ENCODE measurements around the gene BCL11A.
"Not testable (repeated sequence)": the region's sequence is repeated elsewhere in the genome, so short reads cannot be mapped to it uniquely, and the experiment has no call there.

The BCL11A gene

GRCh38 chr2:60422826-60423483, 130.5 kb downstream of the BCL11A start:
- no peak for DNase-seq

- not testable (repeated sequence) for DNase-seq
These were observed 136.2 kb downstream of the BCL11A start for GRCh38 chr2:60417210-60417609.

GRCh38 chr2:60416221-60417008, 137.0 kb downstream of the BCL11A start:
- no peak for DNase-seq

- no peak for DNase-seq
These were observed 137.6 kb downstream of the BCL11A start for GRCh38 chr2:60415814-60416213.

GRCh38 chr2:60414495-60415138, 138.8 kb downstream of the BCL11A start:
- no peak for DNase-seq

GRCh38 chr2:60413814-60414168, 139.7 kb downstream of the BCL11A start:
- DNase-seq, result no peak

GRCh38 chr2:60413069-60413813, 140.2 kb downstream of the BCL11A start:
- DNase-seq, result no peak

- no peak for DNase-seq
These were observed 140.8 kb downstream of the BCL11A start for GRCh38 chr2:60412620-60413019.

GRCh38 chr2:60412027-60412426, 141.4 kb downstream of the BCL11A start:
- DNase-seq, result no peak

- no peak for DNase-seq
These were observed 142.2 kb downstream of the BCL11A start for GRCh38 chr2:60411295-60411694.

- no peak for DNase-seq
These were observed 142.9 kb downstream of the BCL11A start for GRCh38 chr2:60410456-60411146.

- DNase-seq, result no peak
These were observed 144.0 kb downstream of the BCL11A start for GRCh38 chr2:60409531-60409871.

- no peak for DNase-seq
These were observed 144.5 kb downstream of the BCL11A start for GRCh38 chr2:60408811-60409530.

GRCh38 chr2:60408207-60408606, 145.2 kb downstream of the BCL11A start:
- no peak for DNase-seq

GRCh38 chr2:60407398-60407797, 146.1 kb downstream of the BCL11A start:
- DNase-seq, result no peak

- DNase-seq, result no peak
These were observed 147.3 kb downstream of the BCL11A start for GRCh38 chr2:60406192-60406591.

GRCh38 chr2:60405271-60405919, 148.1 kb downstream of the BCL11A start:
- no peak for DNase-seq

Measured in cerebellar nuclear complex (tissue), 1 donor.